HepG2 (cell line): Measurements from ENCODE around the gene SDR39U1. TPM values are rescaled to one million over a fixed set of nuclear protein-coding genes. Genes with fewer than 3 reads are reported as not detected.

Source experiments
- ATAC-seq: fragments of 200-7000 bp; cut with Tn5 transposase; 3 replicates; pipeline ENCODE4 v1.9.1; 2020; ENCODE audit warnings: mild to moderate bottlenecking, moderate library complexity
- BruUV-seq: library from RNA; stranded (reverse); fragments of 400-500 nt; replicated peaks from 2 replicates; lab custom pipeline; 2021; lab: Mats Ljungman, UMichigan
- CTCF ChIA-PET: fragments of 300-600 bp; formaldehyde crosslinking; extraction: SDS; loops from one replicate; lab custom pipeline; 2021; ENCODE audit warnings: low total read pairs, inconsistent platforms, low intra/inter-chr PET ratio; lab: Yijun Ruan, JAX
- POLR2A ChIA-PET: fragments of 350-600 bp; sonication (Branson Sonifier 250); formaldehyde crosslinking; loops from one replicate; lab custom pipeline; 2020; ENCODE audit warnings: antibody characterized with exemption, inconsistent platforms; lab: Yijun Ruan, JAX
- DNase-seq: peaks from one replicate; pipeline ENCODE4 v3.0.0-alpha.2; 2015; ENCODE audit warnings: low spot score
- FAIRE-seq: peaks from 3 replicates; lab custom pipeline; 2011; peaks lifted over from hg19 to GRCh38; lab: Jason Lieb, UNC
- H2AFZ ChIP-seq: one replicate; pipeline ENCODE4 v1.6.1; 2011; ENCODE audit warnings: low read length, inconsistent platforms
- H3K27ac ChIP-seq: fragments of 300-600 bp; 3 replicates; pipeline ENCODE4 v1.8.0; 2011; ENCODE audit warnings: mixed run types, mild to moderate bottlenecking, mixed read lengths, low read length, inconsistent platforms; ENCODE audit not compliant: insufficient read depth; ENCODE audit errors: extremely low read length
- H3K27me3 ChIP-seq, 2 experiments: fragments of 200-600 bp in 1 of 2; 2 replicates in 1 of 2; 3 replicates in 1 of 2; pipeline versions ENCODE4 v1.6.0 to v1.8.0; 2011; ENCODE audit warnings: low read length in 2 of 2, mild to moderate bottlenecking in 2 of 2, moderate library complexity in 2 of 2, inconsistent platforms in 1 of 2; ENCODE audit not compliant: insufficient read depth in 2 of 2, control insufficient read depth in 1 of 2
- H3K36me3 ChIP-seq, 2 experiments: fragments of 200-600 bp in 1 of 2; replicated peaks in 1 of 2; 2 replicates in 1 of 2; 3 replicates in 1 of 2; pipeline versions ENCODE4 v1.5.1 to v1.8.0; 2011; ENCODE audit warnings: low read length in 2 of 2, inconsistent platforms in 1 of 2; ENCODE audit not compliant: insufficient read depth in 2 of 2, control insufficient read depth in 1 of 2
- H3K4me1 ChIP-seq: 2 replicates; pipeline ENCODE4 v1.5.1; 2012; ENCODE audit warnings: low read length, inconsistent platforms; ENCODE audit not compliant: insufficient read depth
- H3K4me2 ChIP-seq: 2 replicates; pipeline ENCODE4 v1.6.0; 2011; ENCODE audit warnings: low read depth, low read length, inconsistent platforms
- H3K4me3 ChIP-seq, 3 experiments: fragments of 200-600 bp in 1 of 3; sonication (generic), shearing (Covaris generic) in 1 of 3; replicated peaks in 1 of 3; 2 replicates each; pipeline ENCODE4 v1.5.1; 2011 to 2016; ENCODE audit warnings: low read length in 3 of 3, inconsistent platforms in 2 of 3, low read depth in 2 of 3, mild to moderate bottlenecking in 2 of 3, control low read depth in 1 of 3, mixed read lengths in 1 of 3; ENCODE audit not compliant: insufficient read depth in 1 of 3
- H3K79me2 ChIP-seq: one replicate; pipeline ENCODE4 v1.6.1; 2011; ENCODE audit warnings: low read length, inconsistent platforms; ENCODE audit not compliant: insufficient read depth
- H3K9ac ChIP-seq: 2 replicates; pipeline ENCODE4 v1.6.0; 2011; ENCODE audit warnings: mild to moderate bottlenecking, low read depth, low read length, inconsistent platforms; ENCODE audit not compliant: insufficient read depth
- H3K9me3 ChIP-seq: 2 replicates; pipeline ENCODE4 v1.5.1; 2012; ENCODE audit warnings: mild to moderate bottlenecking, low read length
- H4K20me1 ChIP-seq: 2 replicates; pipeline ENCODE4 v1.6.0; 2011; ENCODE audit warnings: inconsistent platforms, mild to moderate bottlenecking, low read length, moderate library complexity; ENCODE audit not compliant: insufficient read depth
- GATAD2A ChIP-seq: IDR thresholded peaks from 2 replicates; pipeline ENCODE4 v1.6.1; 2016
- HOXA3 ChIP-seq: sonication (generic); formaldehyde crosslinking; IDR thresholded peaks from 2 replicates; pipeline ENCODE4 v1.5.0; 2020; ENCODE audit warnings: missing genetic modification reagents
- KDM5B ChIP-seq: sonication (generic); formaldehyde crosslinking; IDR thresholded peaks from 2 replicates; pipeline ENCODE4 v1.4.0; 2020; ENCODE audit warnings: missing genetic modification reagents, mild to moderate bottlenecking, borderline replicate concordance
- NFE2L2 ChIP-seq: fragments of 150-350 bp; IDR thresholded peaks from 2 replicates; pipeline ENCODE4 v1.6.1; 2014; ENCODE audit warnings: low read length
- ZC3H13 ChIP-seq: sonication (generic); formaldehyde crosslinking; IDR thresholded peaks from 2 replicates; pipeline ENCODE4 v1.8.1; 2023; ENCODE audit warnings: mild to moderate bottlenecking, missing genetic modification reagents, moderate library complexity
- ZNF234 ChIP-seq: sonication (generic); formaldehyde crosslinking; conservative IDR thresholded peaks from 2 replicates; pipeline ENCODE4 v1.5.1; 2020; ENCODE audit warnings: mild to moderate bottlenecking, missing genetic modification reagents
- ZNF292 ChIP-seq: sonication (generic); formaldehyde crosslinking; IDR thresholded peaks from 2 replicates; pipeline ENCODE4 v1.8.1; 2022; ENCODE audit warnings: mild to moderate bottlenecking, low read depth, missing genetic modification reagents, borderline replicate concordance
- ZNF343 ChIP-seq: sonication (generic); formaldehyde crosslinking; IDR thresholded peaks from 2 replicates; pipeline ENCODE4 v1.4.0; 2020; ENCODE audit warnings: mild to moderate bottlenecking, missing genetic modification reagents
- ZNF589 ChIP-seq: sonication (generic); formaldehyde crosslinking; conservative IDR thresholded peaks from 2 replicates; pipeline ENCODE4 v1.8.0; 2022; ENCODE audit warnings: mild to moderate bottlenecking, moderate library complexity, missing genetic modification reagents
- ZNF816 ChIP-seq: sonication (generic); formaldehyde crosslinking; IDR thresholded peaks from 2 replicates; pipeline ENCODE4 v1.8.0; 2022; ENCODE audit warnings: missing genetic modification reagents, mild to moderate bottlenecking, borderline replicate concordance
- ZNF883 ChIP-seq: sonication (generic); formaldehyde crosslinking; IDR thresholded peaks from 2 replicates; pipeline ENCODE4 v1.5.1; 2020; ENCODE audit warnings: mild to moderate bottlenecking, missing genetic modification reagents; ENCODE audit errors: not compliant biosample characterization
- WGBS: methylation state at CpG from one replicate; pipeline ENCODE4 v1.1.6; 2017; ENCODE audit warnings: low lambda C conversion rate; 5-methylcytosine and 5-hydroxymethylcytosine counted together
- in situ Hi-C: cut with HindIII; loops from 2 replicates; pipeline ENCODE4 v1.10.0; 2017; ENCODE audit warnings: low pct_unique_long_range_greater_than_20kb; ENCODE audit not compliant: extremely low pct_ligation_motif_present
- intact Hi-C: fragments of 100-400 bp; cut with micrococcal nuclease; formaldehyde crosslinking; loops from one replicate; pipeline ENCODE4 v1.10.0; 2022; ENCODE audit not compliant: unreplicated experiment
- polyA plus RNA-seq, 8 experiments: library from polyadenylated mRNA; depleted of rRNA in 3 of 8; stranded (reverse) in 7 of 8; unstranded in 1 of 8; fragments of >200 nt; fragmentation: Illumina TruSeq in 4 of 8; extraction: Trizol in 4 of 8; gene quantifications; 2 replicates each; pipeline versions ENCODE4 v1.2.1 to v1.2.3, GENCODE V29; 2011 to 2016; ENCODE audit warnings: low read depth in 4 of 8, missing spikeins in 1 of 8, mixed read lengths in 1 of 8; ENCODE audit not compliant: insufficient read depth in 1 of 8
- total RNA-seq, 5 experiments: library from RNA; depleted of rRNA; stranded (reverse); fragments of >200 nt; fragmentation: Illumina TruSeq; extraction: Trizol; gene quantifications; 2 replicates each; pipeline ENCODE4 v1.2.3, GENCODE V29; 2016; ENCODE audit warnings: low read depth in 1 of 5
- TF ChIP-seq, protein P1 (sequence below): sonication (generic); formaldehyde crosslinking; conservative IDR thresholded peaks from 2 replicates; pipeline ENCODE4 v1.4.0; 2020; ENCODE audit warnings: mild to moderate bottlenecking, missing genetic modification reagents, moderate library complexity
- TF ChIP-seq, protein P2 (sequence below): sonication (generic); formaldehyde crosslinking; IDR thresholded peaks from 2 replicates; pipeline ENCODE4; 2020; ENCODE audit warnings: missing genetic modification reagents, mild to moderate bottlenecking, borderline replicate concordance

The SDR39U1 gene
- total and polyA plus RNA-seq, 2 of the 13 experiments (the other 11 are each of a cell fraction or from before 2014, with no cell fraction given): 34.4 to 129 TPM

DNA sequence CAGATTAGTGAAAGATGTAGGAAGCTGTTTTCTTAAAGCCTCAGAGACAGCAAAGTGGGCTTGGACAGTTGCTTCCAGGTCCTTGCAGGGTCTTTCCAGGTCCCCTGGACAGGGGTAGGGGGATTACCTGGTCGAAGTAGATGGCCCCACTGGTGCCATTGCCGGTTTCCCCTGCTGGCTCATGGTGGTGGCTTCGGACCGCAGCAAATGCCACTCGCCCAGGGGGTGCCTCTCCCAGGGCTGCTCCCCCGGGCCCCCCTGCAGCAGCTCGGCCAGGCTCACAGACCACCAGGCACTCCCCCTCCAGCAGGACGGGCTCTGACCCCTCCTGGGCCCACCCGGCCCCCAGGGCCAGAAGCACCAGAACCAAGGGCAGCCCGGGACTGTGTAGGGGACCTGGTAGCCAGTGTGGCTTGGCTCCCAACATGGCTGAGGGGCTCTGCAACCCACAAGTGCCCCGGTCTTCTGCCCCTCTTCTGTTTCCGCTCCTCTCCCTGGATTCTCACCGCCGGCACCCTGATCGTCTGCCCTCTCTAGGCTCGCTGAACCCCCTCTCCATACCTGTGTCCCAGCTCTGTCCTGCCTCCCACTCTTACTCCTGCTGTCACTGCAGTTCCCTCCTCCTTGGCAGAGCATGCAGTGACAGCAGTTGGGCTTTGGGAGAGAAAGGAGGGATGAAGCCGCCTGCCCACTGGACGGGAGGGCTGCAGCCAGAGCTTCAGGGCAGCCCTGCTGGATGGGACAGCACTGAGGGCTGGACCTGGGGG lies 13.8 kb downstream of the SDR39U1 start (continued):
- TF ChIP-seq ZC3H13 (CRISPR knock-in tag): peak; percentile 34; the same call in 1 of the 2 replicates
- TF ChIP-seq KDM5B (CRISPR knock-in tag): peak; percentile 11; the same call in 1 of the 2 replicates
- TF ChIP-seq, protein P1, sequence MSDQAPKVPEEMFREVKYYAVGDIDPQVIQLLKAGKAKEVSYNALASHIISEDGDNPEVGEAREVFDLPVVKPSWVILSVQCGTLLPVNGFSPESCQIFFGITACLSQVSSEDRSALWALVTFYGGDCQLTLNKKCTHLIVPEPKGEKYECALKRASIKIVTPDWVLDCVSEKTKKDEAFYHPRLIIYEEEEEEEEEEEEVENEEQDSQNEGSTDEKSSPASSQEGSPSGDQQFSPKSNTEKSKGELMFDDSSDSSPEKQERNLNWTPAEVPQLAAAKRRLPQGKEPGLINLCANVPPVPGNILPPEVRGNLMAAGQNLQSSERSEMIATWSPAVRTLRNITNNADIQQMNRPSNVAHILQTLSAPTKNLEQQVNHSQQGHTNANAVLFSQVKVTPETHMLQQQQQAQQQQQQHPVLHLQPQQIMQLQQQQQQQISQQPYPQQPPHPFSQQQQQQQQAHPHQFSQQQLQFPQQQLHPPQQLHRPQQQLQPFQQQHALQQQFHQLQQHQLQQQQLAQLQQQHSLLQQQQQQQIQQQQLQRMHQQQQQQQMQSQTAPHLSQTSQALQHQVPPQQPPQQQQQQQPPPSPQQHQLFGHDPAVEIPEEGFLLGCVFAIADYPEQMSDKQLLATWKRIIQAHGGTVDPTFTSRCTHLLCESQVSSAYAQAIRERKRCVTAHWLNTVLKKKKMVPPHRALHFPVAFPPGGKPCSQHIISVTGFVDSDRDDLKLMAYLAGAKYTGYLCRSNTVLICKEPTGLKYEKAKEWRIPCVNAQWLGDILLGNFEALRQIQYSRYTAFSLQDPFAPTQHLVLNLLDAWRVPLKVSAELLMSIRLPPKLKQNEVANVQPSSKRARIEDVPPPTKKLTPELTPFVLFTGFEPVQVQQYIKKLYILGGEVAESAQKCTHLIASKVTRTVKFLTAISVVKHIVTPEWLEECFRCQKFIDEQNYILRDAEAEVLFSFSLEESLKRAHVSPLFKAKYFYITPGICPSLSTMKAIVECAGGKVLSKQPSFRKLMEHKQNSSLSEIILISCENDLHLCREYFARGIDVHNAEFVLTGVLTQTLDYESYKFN (CRISPR knock-in tag): no peak
- TF ChIP-seq ZNF234 (CRISPR knock-in tag): no peak

DNA sequence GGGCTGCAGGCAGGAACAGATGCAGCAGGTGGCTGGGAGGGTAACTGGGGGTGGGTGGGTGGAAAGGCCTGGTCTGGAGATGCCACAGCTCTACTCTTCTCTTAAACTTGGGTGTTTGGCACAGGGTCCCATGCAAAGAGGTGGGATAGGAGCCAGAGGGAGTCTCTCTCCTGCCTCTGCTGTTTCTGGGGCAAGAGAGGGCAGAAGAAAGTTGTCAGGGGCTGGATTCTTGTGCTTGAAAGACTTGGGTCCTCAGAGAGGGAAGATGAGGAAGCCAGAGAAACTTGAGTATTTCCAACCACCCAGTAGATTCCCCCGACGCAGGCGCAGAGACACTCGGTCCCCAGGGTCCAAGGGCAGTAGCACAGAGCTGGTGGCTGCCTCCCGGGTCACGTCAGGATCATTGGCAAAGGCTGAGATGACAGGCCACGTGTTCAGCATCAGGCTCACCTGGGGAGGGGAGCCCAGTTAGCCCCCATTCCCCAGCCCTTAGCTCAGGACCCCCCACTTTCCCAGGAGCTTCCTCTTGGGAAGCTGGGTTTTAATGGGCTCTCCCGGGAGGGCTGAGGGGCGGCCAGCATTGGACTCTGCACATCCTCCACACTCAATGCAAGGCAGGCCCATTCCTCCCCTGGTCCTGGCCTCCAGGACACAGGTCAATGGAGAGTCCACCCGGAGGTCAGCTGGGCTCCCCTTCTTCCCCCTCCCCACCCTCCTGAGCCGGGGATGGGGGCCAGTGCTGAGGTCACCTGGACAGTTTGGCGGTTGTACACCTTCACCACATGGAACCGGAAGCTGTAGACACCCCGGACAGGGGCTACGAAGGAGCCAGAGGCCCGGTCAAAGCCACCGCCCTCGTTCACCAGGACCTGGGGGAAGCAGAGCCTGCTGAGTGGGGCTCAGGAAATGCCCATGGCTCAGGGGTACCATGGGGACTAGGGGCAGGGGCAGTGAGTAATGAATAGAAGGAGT lies 14.8 kb downstream of the SDR39U1 start:
- Histone ChIP-seq H3K4me3 (peak overlapping the region; percentile 0 to 60 (median 23)), H3K9me3 (no peaks in the 10 kb centered on the region), H3K36me3 (peaks cover 8 to 9% of the 10 kb centered on the region in 2 experiments), H3K79me2 (peaks cover 6% of the 10 kb centered on the region), H3K27ac (peak overlapping the region; percentile 53), H3K4me1 (peaks cover 83% of the 10 kb centered on the region), H3K4me2 (peak overlapping the region; percentile 82), H3K9ac (no peak overlapping the region; the same call in 1 of the 2 replicates), H4K20me1 (peaks cover 16% of the 10 kb centered on the region), H2AFZ (peak overlapping the region; percentile 87), H3K27me3 (no peaks in the 10 kb centered on the region; a peak in 2 of 5 replicates)
- CTCF ChIA-PET: interaction anchor here (2.0 to 11.8 kb wide), 2 partner anchors 62 to 96 kb away, joined by 9 to 235 read pairs; partner anchors contain the start of gene ADCY4
- intact Hi-C loops (loop anchor here (2.0 kb wide), 1 partner anchor 15 kb away; the partner anchor contains the start of gene SDR39U1), in situ Hi-C loops (no loop called here)
- WGBS: 36% methylated on average over 17 of the region's 18 CpGs
- DNase-seq (peak; percentile 47), FAIRE-seq (no peak), ATAC-seq (peak; percentile 15)
- POLR2A ChIA-PET: interaction anchor here (0.6 to 9.1 kb wide), 17 partner anchors 8 to 1708 kb away, joined by 3 to 242 read pairs (median 5); partner anchors contain the start of genes CIDEB, NYNRIN, PSME1 and RABGGTA
- no TSS peak for BruUV-seq
- TF ChIP-seq ZNF589 (CRISPR knock-in tag): no peak
- no peak for TF ChIP-seq ZNF292
- TF ChIP-seq HOXA3 (CRISPR knock-in tag): no peak; the same call in 1 of the 2 replicates
- TF ChIP-seq ZNF343: no peak
- TF ChIP-seq GATAD2A (CRISPR knock-in tag): peak; percentile 19; the same call in 1 of the 2 replicates
- no peak for TF ChIP-seq ZNF816 (CRISPR knock-in tag)
- TF ChIP-seq NFE2L2: no peak
- peak; percentile 53 for TF ChIP-seq ZNF883
- TF ChIP-seq, protein P2, sequence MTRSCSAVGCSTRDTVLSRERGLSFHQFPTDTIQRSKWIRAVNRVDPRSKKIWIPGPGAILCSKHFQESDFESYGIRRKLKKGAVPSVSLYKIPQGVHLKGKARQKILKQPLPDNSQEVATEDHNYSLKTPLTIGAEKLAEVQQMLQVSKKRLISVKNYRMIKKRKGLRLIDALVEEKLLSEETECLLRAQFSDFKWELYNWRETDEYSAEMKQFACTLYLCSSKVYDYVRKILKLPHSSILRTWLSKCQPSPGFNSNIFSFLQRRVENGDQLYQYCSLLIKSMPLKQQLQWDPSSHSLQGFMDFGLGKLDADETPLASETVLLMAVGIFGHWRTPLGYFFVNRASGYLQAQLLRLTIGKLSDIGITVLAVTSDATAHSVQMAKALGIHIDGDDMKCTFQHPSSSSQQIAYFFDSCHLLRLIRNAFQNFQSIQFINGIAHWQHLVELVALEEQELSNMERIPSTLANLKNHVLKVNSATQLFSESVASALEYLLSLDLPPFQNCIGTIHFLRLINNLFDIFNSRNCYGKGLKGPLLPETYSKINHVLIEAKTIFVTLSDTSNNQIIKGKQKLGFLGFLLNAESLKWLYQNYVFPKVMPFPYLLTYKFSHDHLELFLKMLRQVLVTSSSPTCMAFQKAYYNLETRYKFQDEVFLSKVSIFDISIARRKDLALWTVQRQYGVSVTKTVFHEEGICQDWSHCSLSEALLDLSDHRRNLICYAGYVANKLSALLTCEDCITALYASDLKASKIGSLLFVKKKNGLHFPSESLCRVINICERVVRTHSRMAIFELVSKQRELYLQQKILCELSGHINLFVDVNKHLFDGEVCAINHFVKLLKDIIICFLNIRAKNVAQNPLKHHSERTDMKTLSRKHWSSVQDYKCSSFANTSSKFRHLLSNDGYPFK (CRISPR knock-in tag): peak; percentile 71
